HEK293 (cell line): ENCODE results near the gene BZW2.
A peak's percentile ranks its signal among the peaks of the same experiment; 100 is the strongest.

Experiments used
- BCL11A ChIP-seq: fragments of 450-650 bp; formaldehyde crosslinking; IDR thresholded peaks from 2 replicates; pipeline ENCODE4 v1.5.1; 2016; ENCODE audit warnings: low read depth, missing biosample characterization, missing genetic modification characterization
- KLF8 ChIP-seq: fragments of 450-650 bp; formaldehyde crosslinking; IDR thresholded peaks from 2 replicates; pipeline ENCODE4 v1.5.1; 2016; ENCODE audit warnings: missing biosample characterization, missing genetic modification characterization
- RBAK ChIP-seq: fragments of 450-650 bp; formaldehyde crosslinking; IDR thresholded peaks from 2 replicates; pipeline ENCODE4 v1.5.1; 2016; ENCODE audit warnings: missing biosample characterization, missing genetic modification characterization
- SCRT1 ChIP-seq: fragments of 450-650 bp; formaldehyde crosslinking; IDR thresholded peaks from 2 replicates; pipeline ENCODE4 v1.5.1; 2016; ENCODE audit warnings: missing biosample characterization, missing genetic modification characterization, borderline replicate concordance
- TRIM28 ChIP-seq: IDR thresholded peaks from 2 replicates; pipeline ENCODE4 v1.6.1; 2011; ENCODE audit warnings: low read length, control low read depth, borderline replicate concordance
- ZBTB1 ChIP-seq: fragments of 450-650 bp; formaldehyde crosslinking; IDR thresholded peaks from 2 replicates; pipeline ENCODE4 v1.5.1; 2016; ENCODE audit warnings: missing biosample characterization, missing genetic modification characterization
- ZBTB20 ChIP-seq: fragments of 450-650 bp; formaldehyde crosslinking; IDR thresholded peaks from 2 replicates; pipeline ENCODE4 v1.5.1; 2016; ENCODE audit warnings: missing biosample characterization, missing genetic modification characterization
- ZNF155 ChIP-seq: fragments of 450-650 bp; formaldehyde crosslinking; IDR thresholded peaks from 2 replicates; pipeline ENCODE4 v1.5.1; 2016; ENCODE audit warnings: missing biosample characterization, missing genetic modification characterization
- ZNF169 ChIP-seq: fragments of 450-650 bp; formaldehyde crosslinking; IDR thresholded peaks from 2 replicates; pipeline ENCODE4 v1.5.1; 2016; ENCODE audit warnings: missing biosample characterization, missing genetic modification characterization
- ZNF221 ChIP-seq: fragments of 450-650 bp; formaldehyde crosslinking; IDR thresholded peaks from 2 replicates; pipeline ENCODE4 v1.5.1; 2017; ENCODE audit warnings: missing biosample characterization, missing genetic modification characterization, borderline replicate concordance
- ZNF248 ChIP-seq: fragments of 450-650 bp; formaldehyde crosslinking; IDR thresholded peaks from 2 replicates; pipeline ENCODE4 v1.5.1; 2017; ENCODE audit warnings: missing biosample characterization, missing genetic modification characterization
- ZNF292 ChIP-seq: fragments of 450-650 bp; formaldehyde crosslinking; IDR thresholded peaks from 2 replicates; pipeline ENCODE4 v1.5.1; 2016; ENCODE audit warnings: low read depth, missing biosample characterization, missing genetic modification characterization, borderline replicate concordance
- ZNF302 ChIP-seq: fragments of 450-650 bp; formaldehyde crosslinking; IDR thresholded peaks from 2 replicates; pipeline ENCODE4 v1.5.1; 2016; ENCODE audit warnings: missing biosample characterization, missing genetic modification characterization, low read depth
- ZNF311 ChIP-seq: fragments of 450-650 bp; formaldehyde crosslinking; IDR thresholded peaks from 2 replicates; pipeline ENCODE4 v1.5.1; 2017; ENCODE audit warnings: missing biosample characterization, missing genetic modification characterization, borderline replicate concordance
- ZNF341 ChIP-seq: fragments of 450-650 bp; formaldehyde crosslinking; IDR thresholded peaks from 2 replicates; pipeline ENCODE4; 2016; ENCODE audit warnings: low read depth, missing biosample characterization, missing genetic modification characterization
- ZNF366 ChIP-seq: fragments of 450-650 bp; formaldehyde crosslinking; conservative IDR thresholded peaks from 2 replicates; pipeline ENCODE4 v1.5.1; 2016; ENCODE audit warnings: missing biosample characterization, missing genetic modification characterization
- ZNF426 ChIP-seq: fragments of 450-650 bp; formaldehyde crosslinking; IDR thresholded peaks from 2 replicates; pipeline ENCODE4 v1.5.1; 2017; ENCODE audit warnings: missing biosample characterization, missing genetic modification characterization, mild to moderate bottlenecking, inconsistent platforms, moderate library complexity
- ZNF521 ChIP-seq: fragments of 450-650 bp; formaldehyde crosslinking; IDR thresholded peaks from 2 replicates; pipeline ENCODE4 v1.5.1; 2017; ENCODE audit warnings: missing biosample characterization, mild to moderate bottlenecking, missing genetic modification characterization
- ZNF555 ChIP-seq: fragments of 450-650 bp; formaldehyde crosslinking; conservative IDR thresholded peaks from 2 replicates; pipeline ENCODE4 v1.5.1; 2017; ENCODE audit warnings: missing biosample characterization, mild to moderate bottlenecking, missing genetic modification characterization, inconsistent platforms
- ZNF561 ChIP-seq: fragments of 450-650 bp; IDR thresholded peaks from 2 replicates; pipeline ENCODE4 v1.5.1; 2018; ENCODE audit warnings: missing biosample characterization, missing genetic modification characterization, borderline replicate concordance
- ZNF600 ChIP-seq: fragments of 450-650 bp; formaldehyde crosslinking; IDR thresholded peaks from 2 replicates; pipeline ENCODE4 v1.5.1; 2016; ENCODE audit warnings: missing biosample characterization, missing genetic modification characterization
- ZNF629 ChIP-seq: fragments of 450-650 bp; formaldehyde crosslinking; IDR thresholded peaks from 2 replicates; pipeline ENCODE4 v1.5.1; 2017; ENCODE audit warnings: missing biosample characterization, missing genetic modification characterization
- ZNF707 ChIP-seq: fragments of 450-650 bp; formaldehyde crosslinking; IDR thresholded peaks from 2 replicates; pipeline ENCODE4 v1.5.1; 2016; ENCODE audit warnings: missing biosample characterization, missing genetic modification characterization
- TF ChIP-seq, protein P1 (sequence below): IDR thresholded peaks from 2 replicates; pipeline ENCODE4 v1.6.1; 2011; ENCODE audit warnings: mild to moderate bottlenecking, low read depth, low read length, borderline replicate concordance
- TF ChIP-seq, protein P2 (sequence below): fragments of 450-650 bp; formaldehyde crosslinking; IDR thresholded peaks from 2 replicates; pipeline ENCODE4 v1.5.1; 2016; ENCODE audit warnings: missing biosample characterization, missing genetic modification characterization
- TF ChIP-seq, protein P3 (sequence below): fragments of 450-650 bp; formaldehyde crosslinking; IDR thresholded peaks from 2 replicates; pipeline ENCODE4 v1.5.1; 2016; ENCODE audit warnings: missing biosample characterization, missing genetic modification characterization
- TF ChIP-seq, protein P4 (sequence below): fragments of 450-650 bp; formaldehyde crosslinking; IDR thresholded peaks from 2 replicates; pipeline ENCODE4 v1.5.1; 2017; ENCODE audit warnings: missing biosample characterization, missing genetic modification characterization
- TF ChIP-seq, protein P5 (sequence below): sonication (generic); formaldehyde crosslinking; IDR thresholded peaks from 2 replicates; pipeline ENCODE4 v1.8.1; 2022; ENCODE audit warnings: mild to moderate bottlenecking, moderate library complexity, missing genetic modification reagents
- TF ChIP-seq, protein P6 (sequence below): fragments of 450-650 bp; formaldehyde crosslinking; IDR thresholded peaks from 2 replicates; pipeline ENCODE4 v1.5.1; 2017; ENCODE audit warnings: missing biosample characterization, missing genetic modification characterization

Gene BZW2

DNA sequence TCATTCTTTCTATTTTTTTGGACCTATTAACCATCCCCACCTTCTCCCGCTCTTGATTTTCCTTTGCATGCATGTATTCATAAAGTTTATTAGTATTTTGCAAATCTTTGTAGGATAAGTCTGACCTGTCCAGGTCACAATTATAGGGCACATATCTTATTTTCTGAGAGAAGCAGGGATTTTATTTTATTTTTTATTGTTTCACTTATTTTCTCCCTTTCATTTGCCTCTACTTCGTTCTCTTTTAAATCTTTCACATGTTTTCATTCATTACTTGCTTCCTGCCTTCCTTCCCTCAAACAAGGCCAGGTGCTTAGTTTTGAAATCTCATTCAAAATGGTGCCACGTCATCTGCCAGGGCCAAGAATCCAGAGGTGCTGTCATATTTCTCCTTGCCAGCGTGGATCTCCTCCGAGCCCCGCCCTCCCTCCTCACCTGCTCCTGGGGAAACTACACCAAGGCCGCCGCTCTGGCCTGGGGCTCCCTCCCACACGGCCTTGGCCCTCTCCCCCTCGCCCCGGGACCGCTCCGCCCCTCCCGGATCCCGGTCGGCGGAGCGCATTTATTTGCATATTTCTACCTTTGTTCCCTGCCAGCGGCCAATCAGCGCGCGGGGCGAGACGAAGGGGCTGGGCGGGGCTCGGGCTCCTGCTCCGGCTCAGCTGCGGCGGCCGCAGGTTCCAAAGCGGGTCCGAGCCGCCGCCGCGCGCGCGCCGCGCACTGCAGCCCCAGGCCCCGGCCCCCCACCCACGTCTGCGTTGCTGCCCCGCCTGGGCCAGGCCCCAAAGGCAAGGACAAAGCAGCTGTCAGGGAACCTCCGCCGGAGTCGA, 107.3 kb downstream of the BZW2 start, which contains the start of gene TSPAN13 (continued):
- TF ChIP-seq, protein P1, sequence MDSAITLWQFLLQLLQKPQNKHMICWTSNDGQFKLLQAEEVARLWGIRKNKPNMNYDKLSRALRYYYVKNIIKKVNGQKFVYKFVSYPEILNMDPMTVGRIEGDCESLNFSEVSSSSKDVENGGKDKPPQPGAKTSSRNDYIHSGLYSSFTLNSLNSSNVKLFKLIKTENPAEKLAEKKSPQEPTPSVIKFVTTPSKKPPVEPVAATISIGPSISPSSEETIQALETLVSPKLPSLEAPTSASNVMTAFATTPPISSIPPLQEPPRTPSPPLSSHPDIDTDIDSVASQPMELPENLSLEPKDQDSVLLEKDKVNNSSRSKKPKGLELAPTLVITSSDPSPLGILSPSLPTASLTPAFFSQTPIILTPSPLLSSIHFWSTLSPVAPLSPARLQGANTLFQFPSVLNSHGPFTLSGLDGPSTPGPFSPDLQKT: no peak
- TF ChIP-seq, protein P2, sequence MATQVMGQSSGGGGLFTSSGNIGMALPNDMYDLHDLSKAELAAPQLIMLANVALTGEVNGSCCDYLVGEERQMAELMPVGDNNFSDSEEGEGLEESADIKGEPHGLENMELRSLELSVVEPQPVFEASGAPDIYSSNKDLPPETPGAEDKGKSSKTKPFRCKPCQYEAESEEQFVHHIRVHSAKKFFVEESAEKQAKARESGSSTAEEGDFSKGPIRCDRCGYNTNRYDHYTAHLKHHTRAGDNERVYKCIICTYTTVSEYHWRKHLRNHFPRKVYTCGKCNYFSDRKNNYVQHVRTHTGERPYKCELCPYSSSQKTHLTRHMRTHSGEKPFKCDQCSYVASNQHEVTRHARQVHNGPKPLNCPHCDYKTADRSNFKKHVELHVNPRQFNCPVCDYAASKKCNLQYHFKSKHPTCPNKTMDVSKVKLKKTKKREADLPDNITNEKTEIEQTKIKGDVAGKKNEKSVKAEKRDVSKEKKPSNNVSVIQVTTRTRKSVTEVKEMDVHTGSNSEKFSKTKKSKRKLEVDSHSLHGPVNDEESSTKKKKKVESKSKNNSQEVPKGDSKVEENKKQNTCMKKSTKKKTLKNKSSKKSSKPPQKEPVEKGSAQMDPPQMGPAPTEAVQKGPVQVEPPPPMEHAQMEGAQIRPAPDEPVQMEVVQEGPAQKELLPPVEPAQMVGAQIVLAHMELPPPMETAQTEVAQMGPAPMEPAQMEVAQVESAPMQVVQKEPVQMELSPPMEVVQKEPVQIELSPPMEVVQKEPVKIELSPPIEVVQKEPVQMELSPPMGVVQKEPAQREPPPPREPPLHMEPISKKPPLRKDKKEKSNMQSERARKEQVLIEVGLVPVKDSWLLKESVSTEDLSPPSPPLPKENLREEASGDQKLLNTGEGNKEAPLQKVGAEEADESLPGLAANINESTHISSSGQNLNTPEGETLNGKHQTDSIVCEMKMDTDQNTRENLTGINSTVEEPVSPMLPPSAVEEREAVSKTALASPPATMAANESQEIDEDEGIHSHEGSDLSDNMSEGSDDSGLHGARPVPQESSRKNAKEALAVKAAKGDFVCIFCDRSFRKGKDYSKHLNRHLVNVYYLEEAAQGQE (tag by site-specific recombination): no peak
- no peak for TF ChIP-seq ZNF707 (tag by site-specific recombination)
- no peak for TF ChIP-seq ZNF155 (tag by site-specific recombination)
- no peak for TF ChIP-seq ZNF521
- TF ChIP-seq ZNF561 (tag by site-specific recombination): no peak; the same call in 1 of the 2 replicates
- TF ChIP-seq SCRT1 (tag by site-specific recombination): no peak
- no peak for TF ChIP-seq ZNF311 (tag by site-specific recombination)
- TF ChIP-seq RBAK (tag by site-specific recombination): no peak
- TF ChIP-seq ZNF292: no peak
- no peak for TF ChIP-seq ZNF221 (tag by site-specific recombination)
- no peak for TF ChIP-seq ZNF426 (tag by site-specific recombination)
- TF ChIP-seq, protein P3, sequence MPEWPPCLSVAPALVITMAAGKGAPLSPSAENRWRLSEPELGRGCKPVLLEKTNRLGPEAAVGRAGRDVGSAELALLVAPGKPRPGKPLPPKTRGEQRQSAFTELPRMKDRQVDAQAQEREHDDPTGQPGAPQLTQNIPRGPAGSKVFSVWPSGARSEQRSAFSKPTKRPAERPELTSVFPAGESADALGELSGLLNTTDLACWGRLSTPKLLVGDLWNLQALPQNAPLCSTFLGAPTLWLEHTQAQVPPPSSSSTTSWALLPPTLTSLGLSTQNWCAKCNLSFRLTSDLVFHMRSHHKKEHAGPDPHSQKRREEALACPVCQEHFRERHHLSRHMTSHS (tag by site-specific recombination): no peak
- TF ChIP-seq, protein P4, sequence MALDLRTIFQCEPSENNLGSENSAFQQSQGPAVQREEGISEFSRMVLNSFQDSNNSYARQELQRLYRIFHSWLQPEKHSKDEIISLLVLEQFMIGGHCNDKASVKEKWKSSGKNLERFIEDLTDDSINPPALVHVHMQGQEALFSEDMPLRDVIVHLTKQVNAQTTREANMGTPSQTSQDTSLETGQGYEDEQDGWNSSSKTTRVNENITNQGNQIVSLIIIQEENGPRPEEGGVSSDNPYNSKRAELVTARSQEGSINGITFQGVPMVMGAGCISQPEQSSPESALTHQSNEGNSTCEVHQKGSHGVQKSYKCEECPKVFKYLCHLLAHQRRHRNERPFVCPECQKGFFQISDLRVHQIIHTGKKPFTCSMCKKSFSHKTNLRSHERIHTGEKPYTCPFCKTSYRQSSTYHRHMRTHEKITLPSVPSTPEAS (tag by site-specific recombination): no peak
- TF ChIP-seq ZNF600 (tag by site-specific recombination): peak; percentile 70
- TF ChIP-seq, protein P5, sequence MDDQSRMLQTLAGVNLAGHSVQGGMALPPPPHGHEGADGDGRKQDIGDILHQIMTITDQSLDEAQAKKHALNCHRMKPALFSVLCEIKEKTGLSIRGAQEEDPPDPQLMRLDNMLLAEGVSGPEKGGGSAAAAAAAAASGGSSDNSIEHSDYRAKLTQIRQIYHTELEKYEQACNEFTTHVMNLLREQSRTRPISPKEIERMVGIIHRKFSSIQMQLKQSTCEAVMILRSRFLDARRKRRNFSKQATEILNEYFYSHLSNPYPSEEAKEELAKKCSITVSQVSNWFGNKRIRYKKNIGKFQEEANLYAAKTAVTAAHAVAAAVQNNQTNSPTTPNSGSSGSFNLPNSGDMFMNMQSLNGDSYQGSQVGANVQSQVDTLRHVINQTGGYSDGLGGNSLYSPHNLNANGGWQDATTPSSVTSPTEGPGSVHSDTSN: peak; percentile 23; the same call in 1 of the 2 replicates
- no peak for TF ChIP-seq BCL11A (tag by site-specific recombination)
- peak; percentile 36; the same call in 1 of the 2 replicates for TF ChIP-seq ZNF629 (tag by site-specific recombination)
- TF ChIP-seq ZNF248 (tag by site-specific recombination): no peak
- TF ChIP-seq ZBTB1 (tag by site-specific recombination): no peak
- TF ChIP-seq ZNF169 (tag by site-specific recombination): no peak
- no peak for TF ChIP-seq ZNF555 (tag by site-specific recombination)
- peak; percentile 10; the same call in 1 of the 2 replicates for TF ChIP-seq KLF8 (tag by site-specific recombination)
- peak; percentile 29 for TF ChIP-seq ZNF366
- TF ChIP-seq ZBTB20 (tag by site-specific recombination): no peak
- TF ChIP-seq ZNF341: no peak
- no peak for TF ChIP-seq TRIM28
- TF ChIP-seq, protein P6, sequence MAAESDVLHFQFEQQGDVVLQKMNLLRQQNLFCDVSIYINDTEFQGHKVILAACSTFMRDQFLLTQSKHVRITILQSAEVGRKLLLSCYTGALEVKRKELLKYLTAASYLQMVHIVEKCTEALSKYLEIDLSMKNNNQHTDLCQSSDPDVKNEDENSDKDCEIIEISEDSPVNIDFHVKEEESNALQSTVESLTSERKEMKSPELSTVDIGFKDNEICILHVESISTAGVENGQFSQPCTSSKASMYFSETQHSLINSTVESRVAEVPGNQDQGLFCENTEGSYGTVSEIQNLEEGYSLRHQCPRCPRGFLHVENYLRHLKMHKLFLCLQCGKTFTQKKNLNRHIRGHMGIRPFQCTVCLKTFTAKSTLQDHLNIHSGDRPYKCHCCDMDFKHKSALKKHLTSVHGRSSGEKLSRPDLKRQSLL (tag by site-specific recombination): no peak
- TF ChIP-seq ZNF302 (tag by site-specific recombination): no peak
